Inferior parietal cortex (tissue), 1 donor: ENCODE data around the gene SLC31A1.
"Not testable (repeated sequence)": the region's sequence is repeated elsewhere in the genome, so short reads cannot be mapped to it uniquely, and the experiment has no call there.

Experiments used
- DNase-seq: peaks from one replicate; pipeline ENCODE4 v3.0.0-alpha.2; 2016; ENCODE audit errors: extremely low spot score

SLC31A1 gene

GRCh38 chr9:113261917-113262671 lies 40.8 kb downstream of the SLC31A1 start:
- no peak for DNase-seq

- DNase-seq: no peak
These were observed 44.8 kb downstream of the SLC31A1 start for GRCh38 chr9:113266174-113266573.

GRCh38 chr9:113267911-113268566 lies 46.7 kb downstream of the SLC31A1 start:
- DNase-seq: no peak

- DNase-seq: no peak
These were observed 48.0 kb downstream of the SLC31A1 start for GRCh38 chr9:113269355-113269754.

GRCh38 chr9:113269871-113270270 lies 48.5 kb downstream of the SLC31A1 start:
- no peak for DNase-seq

GRCh38 chr9:113274474-113275156 lies 53.3 kb downstream of the SLC31A1 start:
- peak; percentile 85 for DNase-seq

GRCh38 chr9:113275157-113276131 lies 54.1 kb downstream of the SLC31A1 start, which contains the start of the genes CDC26 and PRPF4:
Gene CDC26, minus strand, starts transcription at chr9:113275572. Its CDS starts 3,065 bp downstream, at chr9:113272507.
Gene PRPF4, plus strand, starts transcription at chr9:113275658. Its CDS starts 86 bp downstream, at chr9:113275744.
- DNase-seq: peak; percentile 98

- DNase-seq: no peak
These were observed 57.5 kb downstream of the SLC31A1 start for GRCh38 chr9:113278840-113279239.

GRCh38 chr9:113281356-113281755 lies 60.0 kb downstream of the SLC31A1 start:
- DNase-seq: no peak

- no peak for DNase-seq
These were observed 67.7 kb downstream of the SLC31A1 start for GRCh38 chr9:113289091-113289490.

GRCh38 chr9:113290052-113290607 lies 68.8 kb downstream of the SLC31A1 start:
- no peak for DNase-seq

- DNase-seq: no peak
These were observed 72.0 kb downstream of the SLC31A1 start for GRCh38 chr9:113293285-113293878.

GRCh38 chr9:113296247-113296646 lies 74.9 kb downstream of the SLC31A1 start:
- not testable (repeated sequence) for DNase-seq

- no peak for DNase-seq
These were observed 75.6 kb downstream of the SLC31A1 start for GRCh38 chr9:113296796-113297558.

- DNase-seq: no peak
These were observed 77.0 kb downstream of the SLC31A1 start for GRCh38 chr9:113298311-113298710.

- DNase-seq: no peak
These were observed 77.8 kb downstream of the SLC31A1 start for GRCh38 chr9:113298924-113299770.

- DNase-seq: peak; percentile 30
These were observed 78.5 kb downstream of the SLC31A1 start for GRCh38 chr9:113299800-113300292.

GRCh38 chr9:113301548-113301947 lies 80.2 kb downstream of the SLC31A1 start:
- no peak for DNase-seq
